Activated CD4-positive, alpha-beta T cell treated with anti-CD3 and anti-CD28 coated beads, Interleukin-2, amount 50 U/mL, for 1 hour (primary cell): Measurements from ENCODE around the gene TDRD9.
"Not testable (repeated sequence)": the region's sequence is repeated elsewhere in the genome, so short reads cannot be mapped to it uniquely, and the experiment has no call there.

Experiments
- DNase-seq: peaks from one replicate; pipeline ENCODE4 v3.0.0-alpha.2; 2020

TDRD9 gene

GRCh38 chr14:103928011-103928890 is at the start of gene TDRD9:
TSS of gene TDRD9 (plus strand) at chr14:103928456. CDS start at chr14:103928510, 54 bp downstream.
- DNase-seq: no peak

- DNase-seq: no peak
These were observed 49.1 kb upstream of the TDRD9 start for GRCh38 chr14:103879118-103879569.

- no peak for DNase-seq
These were observed 48.5 kb upstream of the TDRD9 start for GRCh38 chr14:103879570-103880347.

GRCh38 chr14:103880348-103881267 is 47.6 kb upstream of the TDRD9 start:
- peak; percentile 15 for DNase-seq

- DNase-seq: no peak
These were observed 46.7 kb upstream of the TDRD9 start for GRCh38 chr14:103881268-103882201.

GRCh38 chr14:103882503-103883262 is 45.6 kb upstream of the TDRD9 start:
- DNase-seq: no peak

GRCh38 chr14:103883263-103883523 is 45.1 kb upstream of the TDRD9 start:
- DNase-seq: no peak

- DNase-seq: no peak
These were observed 43.4 kb upstream of the TDRD9 start for GRCh38 chr14:103884854-103885253.

- DNase-seq: no peak
These were observed 42.7 kb upstream of the TDRD9 start for GRCh38 chr14:103885509-103885932.

GRCh38 chr14:103886304-103887169 is 41.7 kb upstream of the TDRD9 start:
- DNase-seq: no peak

- no peak for DNase-seq
These were observed 41.1 kb upstream of the TDRD9 start for GRCh38 chr14:103887170-103887501.

GRCh38 chr14:103887557-103888115 is 40.6 kb upstream of the TDRD9 start:
- DNase-seq: no peak

GRCh38 chr14:103889002-103889312 is 39.3 kb upstream of the TDRD9 start:
- not testable (repeated sequence) for DNase-seq

- no peak for DNase-seq
These were observed 38.8 kb upstream of the TDRD9 start for GRCh38 chr14:103889313-103890051.

- DNase-seq: no peak
These were observed 38.2 kb upstream of the TDRD9 start for GRCh38 chr14:103890052-103890371.

GRCh38 chr14:103890821-103891666 is 37.2 kb upstream of the TDRD9 start:
- no peak for DNase-seq

GRCh38 chr14:103891667-103892215 is 36.5 kb upstream of the TDRD9 start:
- DNase-seq: no peak

GRCh38 chr14:103892247-103892646 is 36.0 kb upstream of the TDRD9 start:
- DNase-seq: no peak
